ENCODE results near the gene TRIM52. TPM values are rescaled to one million over a fixed set of nuclear protein-coding genes. Genes with fewer than 3 reads are reported as not detected.

The TRIM52 gene
- 5.8 and 10.8 TPM in 2 replicates for total RNA-seq

DNA sequence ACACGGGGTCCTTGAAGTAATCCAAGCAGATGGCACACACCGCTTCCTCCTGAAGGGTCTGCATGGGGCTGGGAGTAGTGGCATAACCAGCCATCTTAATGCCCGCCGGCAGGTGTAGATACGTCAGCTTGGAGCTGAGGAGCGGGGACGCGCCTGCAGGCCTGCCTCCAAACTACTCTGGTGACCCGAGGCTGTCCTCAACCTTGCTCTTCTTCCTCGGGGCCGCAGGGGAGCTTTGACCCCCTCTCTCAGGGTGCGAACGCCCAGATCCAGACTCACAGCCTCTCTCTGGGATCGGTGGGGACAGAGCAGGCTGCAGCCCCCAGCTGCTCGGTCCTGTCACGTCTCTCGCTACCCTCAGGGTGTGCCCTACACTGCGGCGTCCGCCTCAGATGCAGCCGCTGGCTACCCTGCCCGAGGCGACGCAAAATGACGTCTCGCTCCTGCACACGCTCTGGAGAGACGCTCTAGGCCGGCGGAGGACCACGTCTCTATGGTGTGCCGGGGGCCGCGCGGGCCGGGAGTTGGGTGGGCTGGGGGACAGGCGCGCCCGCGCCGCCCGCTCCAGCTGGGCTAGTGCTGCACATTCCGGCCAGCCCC lies at the start of gene TRIM52:
Gene TRIM52, minus strand, starts transcription at position 424 of the 600 bp plus-strand sequence. Its CDS starts 330 bp downstream, at position 94.

DNA sequence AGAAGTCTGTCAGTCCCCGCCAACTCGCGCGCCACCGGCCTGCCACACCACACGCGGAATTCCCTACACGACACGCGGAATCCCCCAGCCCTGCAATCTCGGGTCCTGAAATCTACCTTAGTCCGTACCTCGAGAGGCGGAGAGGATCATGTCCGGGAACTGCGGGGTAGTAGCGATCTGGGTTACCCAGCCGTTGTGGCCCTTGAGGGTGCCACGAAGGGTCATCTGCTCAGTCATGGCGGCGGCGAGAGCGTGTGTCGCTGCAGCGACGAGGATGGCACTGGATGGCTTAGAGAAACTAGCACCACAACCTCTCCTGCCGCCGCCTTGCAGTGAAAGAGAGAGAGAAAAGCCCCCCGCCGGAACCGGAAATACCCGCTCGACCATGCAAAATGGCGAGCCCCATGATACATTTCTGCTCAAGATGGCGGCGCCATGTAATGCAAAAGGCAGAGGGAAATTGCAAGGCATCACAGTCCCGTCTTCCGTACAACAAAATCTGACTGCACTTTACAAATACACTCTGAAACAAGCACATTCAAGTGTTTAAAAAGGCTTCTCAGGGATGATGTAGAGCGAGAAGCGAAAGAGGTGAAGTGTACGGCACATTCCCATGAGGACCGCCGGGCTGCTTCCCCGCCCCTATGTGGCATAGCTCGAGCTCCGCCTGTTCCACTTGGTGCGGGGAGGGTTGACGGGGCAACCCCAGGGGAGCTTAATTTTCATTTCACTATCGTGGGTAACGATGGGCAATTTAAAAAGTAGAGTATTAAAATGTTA lies 17.2 kb downstream of the TRIM52 start, which contains the start of gene RACK1:
Gene RACK1, minus strand, starts transcription at position 343 of the 780 bp plus-strand sequence. Its CDS starts 106 bp downstream, at position 237.

DNA sequence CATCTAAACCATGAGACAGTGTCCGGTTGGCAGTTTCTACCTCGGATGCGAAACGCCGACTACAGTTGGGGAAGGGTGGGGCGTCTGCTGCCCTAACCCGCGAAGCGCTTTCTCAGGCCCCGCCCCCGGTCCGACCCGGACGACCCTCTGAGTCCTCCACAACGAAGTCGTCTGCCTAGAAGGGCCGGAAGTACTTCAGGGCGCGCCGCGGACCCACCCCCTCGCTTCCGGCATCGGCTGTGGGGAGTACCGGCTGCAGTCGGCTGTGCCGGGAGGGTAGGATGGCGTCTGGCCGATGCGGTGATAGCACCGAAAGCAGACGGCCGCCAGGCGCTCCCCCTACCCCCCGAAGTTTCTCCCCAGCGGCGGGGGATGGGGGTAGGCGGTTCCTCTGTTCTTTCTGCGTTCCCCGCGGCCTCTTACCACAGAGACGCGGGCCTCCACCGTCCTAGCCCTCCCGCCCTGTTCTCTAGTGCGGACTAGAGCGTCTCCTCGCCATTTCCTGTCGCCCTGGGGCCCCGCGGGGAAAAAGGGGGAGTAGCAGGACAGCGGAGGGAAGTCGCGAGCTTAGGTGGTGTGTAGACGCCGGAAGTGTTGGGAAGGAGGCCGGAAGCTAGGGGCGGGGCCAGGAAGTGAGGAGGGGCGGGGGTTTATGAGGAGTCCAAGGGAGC lies 37.8 kb downstream of the TRIM52 start, which contains the start of gene TRIM41:
Gene TRIM41, plus strand, starts transcription at position 224 of the 671 bp plus-strand sequence. CDS start 719 bp downstream, outside the sequence.

Other genes with a start within 250 kb of the TRIM52 start
- gene BTNL9, start 220.9 kb downstream of the TRIM52 start, total RNA-seq, result 0.19 and 0.34 TPM in 2 replicates
- gene OR2V1, start 130.0 kb downstream of the TRIM52 start, total RNA-seq, result not detected in 2 replicates
- not detected in 2 replicates for gene OR2V2, start 113.6 kb downstream of the TRIM52 start, total RNA-seq
- gene TRIM7, start 55.9 kb downstream of the TRIM52 start, total RNA-seq, result 0.29 and 0.31 TPM in 2 replicates
- 7.6 and 12.2 TPM in 2 replicates for gene TRIM41, start 37.9 kb downstream of the TRIM52 start, total RNA-seq
- 2,392 and 2,627 TPM in 2 replicates for gene RACK1, start 17.2 kb downstream of the TRIM52 start, total RNA-seq
- gene OR4F3, start 106.1 kb upstream of the TRIM52 start, total RNA-seq, result not detected in 2 replicates

Measured in cardiac ventricle fibroblast (primary cell).